Measurements from ENCODE around the gene CNOT6. TPM values are rescaled to one million over a fixed set of nuclear protein-coding genes. Genes with fewer than 3 reads are reported as not detected.

The CNOT6 gene
- total RNA-seq, 4 donors from 2014 or later, result 11.2 to 26.8 (median 15.5) TPM

GRCh38 chr5:180625125-180625790 is 131.1 kb downstream of the CNOT6 start:
- Histone ChIP-seq H3K4me3 (no peak overlapping the region), H3K4me1 (no peaks in the 10 kb centered on the region), H3K27me3 (no peaks in the 10 kb centered on the region), H3K9me3 (no peaks in the 10 kb centered on the region), H3K27ac (no peak overlapping the region), H3K36me3 (no peaks in the 10 kb centered on the region)
- TF ChIP-seq CTCF (IDR thresholded peaks at IDR 0.05) (no peak), POLR2A (IDR thresholded peaks at IDR 0.05) (no peak)
- DNase-seq, result no peak

GRCh38 chr5:180625791-180626660 is 131.8 kb downstream of the CNOT6 start:
- Histone ChIP-seq H3K4me1 (no peaks in the 10 kb centered on the region), H3K27me3 (no peaks in the 10 kb centered on the region), H3K4me3 (no peak overlapping the region), H3K9me3 (no peaks in the 10 kb centered on the region), H3K27ac (no peak overlapping the region), H3K36me3 (no peaks in the 10 kb centered on the region)
- TF ChIP-seq POLR2A (IDR thresholded peaks at IDR 0.05) (no peak), CTCF (IDR thresholded peaks at IDR 0.05) (no peak)
- no peak for DNase-seq

- no peaks in the 10 kb centered on the region for H3K27me3 ChIP-seq
- no peak for TF ChIP-seq POLR2A (IDR thresholded peaks at IDR 0.05)
- TF ChIP-seq CTCF (IDR thresholded peaks at IDR 0.05), result no peak
- no peaks in the 10 kb centered on the region for H3K4me1 ChIP-seq
- no peaks in the 10 kb centered on the region for H3K9me3 ChIP-seq
- DNase-seq, result no peak
- H3K27ac ChIP-seq, result no peak overlapping the region
- H3K36me3 ChIP-seq, result no peaks in the 10 kb centered on the region
- no peak overlapping the region for H3K4me3 ChIP-seq
These were observed 132.6 kb downstream of the CNOT6 start for GRCh38 chr5:180626661-180627385.

GRCh38 chr5:180627386-180628120 is 133.4 kb downstream of the CNOT6 start:
- H3K4me1 ChIP-seq, result no peaks in the 10 kb centered on the region
- no peak for DNase-seq
- no peaks in the 10 kb centered on the region for H3K27me3 ChIP-seq
- no peak for TF ChIP-seq CTCF (IDR thresholded peaks at IDR 0.05)
- no peak for TF ChIP-seq POLR2A (IDR thresholded peaks at IDR 0.05)
- H3K36me3 ChIP-seq, result no peaks in the 10 kb centered on the region
- H3K9me3 ChIP-seq, result no peaks in the 10 kb centered on the region
- no peak overlapping the region for H3K4me3 ChIP-seq
- H3K27ac ChIP-seq, result no peak overlapping the region

Small RNA genes within 50 kb of the gene (small RNA-seq; reads per million reads assigned to genes)
- 0 reads per million in 2 donors for gene RNU6-525P

Other genes starting within 250 kb of the CNOT6 start
- 10 to 100 TPM; 25.1 to 31.3 (median 28.8) TPM for gene MAPK9, start 202.3 kb upstream of the CNOT6 start, total RNA-seq
- 10 to 100 TPM in 2 of 4 donors, 1 to 10 TPM in 2; 4.9 to 86.6 (median 13.1) TPM for gene GFPT2, start 141.0 kb upstream of the CNOT6 start, total RNA-seq
- not detected for gene SCGB3A1, start 97.1 kb downstream of the CNOT6 start, total RNA-seq
- 10 to 100 TPM in 1 of 4 donors, 1 to 10 TPM in 3; 3.9 to 17.3 (median 6.1) TPM for gene FLT4, start 155.2 kb downstream of the CNOT6 start, total RNA-seq
- gene OR2Y1, start 245.7 kb downstream of the CNOT6 start, total RNA-seq, result not detected

Measured in Peyer's patch (tissue), 4 donors.